HG03025 (cell line): Measurements from ENCODE around the gene SEBOX.
"Not testable (repeated sequence)": the region's sequence is repeated elsewhere in the genome, so short reads cannot be mapped to it uniquely, and the experiment has no call there.

Source experiments
- ATAC-seq: cut with Tn5 transposase; IDR thresholded peaks from one replicate; pipeline ENCODE4 v1.9.1; 2021; ENCODE audit warnings: mild to moderate bottlenecking, moderate library complexity; ENCODE audit not compliant: unreplicated experiment, low FRiP score

The SEBOX gene

GRCh38 chr17:28342313-28342712 lies 22.7 kb downstream of the SEBOX start:
- no peak for ATAC-seq

GRCh38 chr17:28341516-28341915 lies 23.5 kb downstream of the SEBOX start:
- no peak for ATAC-seq

GRCh38 chr17:28340374-28340773 lies 24.6 kb downstream of the SEBOX start:
- ATAC-seq, result no peak

GRCh38 chr17:28339431-28339830 lies 25.6 kb downstream of the SEBOX start:
- ATAC-seq, result no peak

GRCh38 chr17:28338769-28339212 lies 26.2 kb downstream of the SEBOX start:
- not testable (repeated sequence) for ATAC-seq

- ATAC-seq, result no peak
Observed at GRCh38 chr17:28338056-28338768, 26.8 kb downstream of the SEBOX start.

GRCh38 chr17:28335959-28336871 lies 28.8 kb downstream of the SEBOX start:
- ATAC-seq, result no peak

GRCh38 chr17:28335201-28335958 lies 29.6 kb downstream of the SEBOX start, which contains the start of the genes IFT20 and TNFAIP1:
TSS of gene IFT20 (minus strand) at chr17:28335472. CDS start at chr17:28331985, 3,487 bp downstream.
TSS of gene TNFAIP1 (plus strand) at chr17:28335761. CDS start at chr17:28339522, 3,761 bp downstream.
- ATAC-seq, result peak; percentile 88

GRCh38 chr17:28334666-28335200 lies 30.3 kb downstream of the SEBOX start:
- no peak for ATAC-seq

- no peak for ATAC-seq
Observed at GRCh38 chr17:28334171-28334570, 30.8 kb downstream of the SEBOX start.

- no peak for ATAC-seq
Observed at GRCh38 chr17:28333083-28333746, 31.8 kb downstream of the SEBOX start.

- no peak for ATAC-seq
Observed at GRCh38 chr17:28331891-28332420, 33.0 kb downstream of the SEBOX start.

GRCh38 chr17:28330671-28331070 lies 34.3 kb downstream of the SEBOX start:
- ATAC-seq, result no peak

GRCh38 chr17:28328325-28328724 lies 36.7 kb downstream of the SEBOX start:
- no peak for ATAC-seq

- ATAC-seq, result no peak
Observed at GRCh38 chr17:28327709-28328108, 37.3 kb downstream of the SEBOX start.

GRCh38 chr17:28327031-28327607 lies 37.9 kb downstream of the SEBOX start:
- ATAC-seq, result no peak

- no peak for ATAC-seq
Observed at GRCh38 chr17:28326114-28326513, 38.9 kb downstream of the SEBOX start.

GRCh38 chr17:28325211-28325610 lies 39.8 kb downstream of the SEBOX start:
- ATAC-seq, result no peak

GRCh38 chr17:28324781-28325180 lies 40.2 kb downstream of the SEBOX start:
- ATAC-seq, result no peak
